ENCODE results near the gene SLC22A14.

DNA sequence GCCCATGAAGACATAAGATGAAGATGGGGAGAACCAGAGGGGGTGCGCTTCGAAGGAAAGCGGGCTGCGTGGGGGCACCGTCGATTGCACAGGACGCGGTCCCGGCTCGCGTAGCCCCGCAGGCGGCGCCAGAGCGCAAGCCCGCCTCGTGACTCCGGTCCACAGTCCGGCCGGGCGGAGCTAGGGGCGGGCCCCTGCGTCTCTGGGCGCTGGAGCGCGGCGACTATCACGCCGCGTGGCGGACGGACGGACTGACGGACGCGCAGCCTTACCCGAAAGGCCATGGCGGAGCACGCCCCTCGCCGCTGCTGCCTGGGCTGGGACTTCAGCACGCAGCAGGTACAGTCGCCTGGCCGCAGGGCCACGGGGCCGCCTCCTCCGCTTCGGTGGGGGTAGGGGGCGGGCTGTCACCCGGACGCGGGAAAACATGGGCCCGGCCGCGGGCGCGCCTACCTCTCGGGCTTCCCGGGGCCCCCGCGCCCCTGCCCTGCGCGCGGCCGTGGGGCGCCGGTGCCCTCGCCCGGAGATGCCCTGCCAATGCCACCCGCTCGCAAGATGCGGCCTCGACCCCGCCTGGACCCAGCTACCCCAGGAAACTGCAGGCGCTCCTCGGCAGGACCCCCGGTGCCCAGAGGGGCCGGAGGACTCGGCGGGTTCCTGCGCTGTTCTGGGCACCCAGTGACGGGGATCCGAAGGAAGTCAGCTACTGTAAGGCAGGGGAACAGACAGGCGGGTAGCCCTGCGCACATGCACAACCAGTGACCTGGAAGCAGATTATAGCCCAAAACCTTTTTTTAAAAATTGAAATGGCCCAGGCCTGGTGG lies 64.7 kb downstream of the SLC22A14 start, which contains the start of gene XYLB:
- TF ChIP-seq CTCF (IDR thresholded peaks at IDR 0.05; ENCODE audit: low read depth, low read length) (peak; percentile 71), POLR2A (IDR thresholded peaks at IDR 0.05; ENCODE audit: extremely low read depth, insufficient read length) (no peak), MYC (IDR thresholded peaks at IDR 0.05; ENCODE audit: low read depth, low read length) (peak; percentile 60)
